Effector memory CD8-positive, alpha-beta T cell (primary cell): ENCODE data around the gene FBLIM1.

Experiments
- ATAC-seq: fragments of 150-1000 bp; cut with Tn5 transposase; replicated peaks from 2 replicates; pipeline ENCODE4 v1.10.0; 2021; ENCODE audit warnings: mild to moderate bottlenecking, moderate library complexity
- DNase-seq, 3 experiments: peaks; one replicate each; pipeline ENCODE4 v3.0.0; 2021
- H3K27ac Mint-ChIP-seq, 2 donors: one replicate each; pipeline ENCODE4 v1.8.0; 2022; ENCODE audit warnings: mild to moderate bottlenecking in 2 of 2, mixed read lengths in 2 of 2, moderate library complexity in 2 of 2
- H3K27me3 Mint-ChIP-seq, 2 donors: one replicate each; pipeline ENCODE4 v1.8.0; 2022; ENCODE audit warnings: mixed read lengths in 2 of 2
- H3K36me3 Mint-ChIP-seq: one replicate; pipeline ENCODE4 v1.8.0; 2022; ENCODE audit warnings: mild to moderate bottlenecking, moderate library complexity, mixed read lengths; ENCODE audit not compliant: insufficient read depth
- H3K4me1 Mint-ChIP-seq, 2 donors: one replicate each; pipeline ENCODE4 v1.8.0; 2022; ENCODE audit warnings: low read depth in 2 of 2, mixed read lengths in 2 of 2
- H3K4me3 Mint-ChIP-seq, 2 donors: one replicate each; pipeline ENCODE4 v1.8.0; 2022; ENCODE audit warnings: mild to moderate bottlenecking in 2 of 2, mixed read lengths in 2 of 2, moderate library complexity in 2 of 2
- H3K9me3 Mint-ChIP-seq, 2 donors: one replicate each; pipeline ENCODE4 v1.8.0; 2022; ENCODE audit warnings: mixed read lengths in 2 of 2

The FBLIM1 gene

GRCh38 chr1:15734296-15734695 lies 24.3 kb upstream of the FBLIM1 start:
- DNase-seq (no peak), ATAC-seq (no peak)
- H3K4me3 Mint-ChIP-seq = no peak overlapping the region
- H3K27ac Mint-ChIP-seq = no peak overlapping the region
- no peaks in the 10 kb centered on the region for H3K9me3 Mint-ChIP-seq
- no peaks in the 10 kb centered on the region for H3K27me3 Mint-ChIP-seq
- H3K36me3 Mint-ChIP-seq = peaks cover 33% of the 10 kb centered on the region
- H3K4me1 Mint-ChIP-seq = no peaks in the 10 kb centered on the region

DNA sequence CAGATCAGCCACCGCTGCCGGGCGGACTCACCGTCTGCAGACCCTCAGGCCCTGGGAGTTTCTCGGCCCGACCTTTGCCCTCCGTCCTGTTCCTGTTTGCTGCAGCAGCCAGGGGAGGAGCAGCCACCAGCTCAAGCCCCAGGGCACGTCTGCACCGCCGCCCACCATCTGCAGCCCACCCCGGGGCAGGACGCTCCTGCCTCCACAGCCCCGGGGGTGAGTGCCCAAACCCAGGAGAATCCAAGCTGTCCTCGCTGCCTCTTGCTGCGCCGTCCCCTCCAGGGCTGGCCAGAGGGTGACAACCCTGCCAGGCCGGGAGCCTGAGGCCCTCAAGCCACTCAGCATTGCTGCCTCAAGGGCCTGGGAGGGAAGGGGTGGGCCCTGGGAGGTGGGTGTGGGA lies 23.7 kb upstream of the FBLIM1 start:
- no peak overlapping the region for H3K4me3 Mint-ChIP-seq
- H3K27ac Mint-ChIP-seq = no peak overlapping the region
- DNase-seq (no peak), ATAC-seq (no peak)
- no peaks in the 10 kb centered on the region for H3K27me3 Mint-ChIP-seq
- H3K36me3 Mint-ChIP-seq = peaks cover 29% of the 10 kb centered on the region
- no peaks in the 10 kb centered on the region for H3K9me3 Mint-ChIP-seq
- H3K4me1 Mint-ChIP-seq = no peaks in the 10 kb centered on the region

- no peaks in the 10 kb centered on the region for H3K4me1 Mint-ChIP-seq
- H3K9me3 Mint-ChIP-seq = no peaks in the 10 kb centered on the region
- H3K27me3 Mint-ChIP-seq = no peaks in the 10 kb centered on the region
- no peak overlapping the region for H3K4me3 Mint-ChIP-seq
- ATAC-seq (no peak), DNase-seq (no peak)
- H3K36me3 Mint-ChIP-seq = peaks cover 29% of the 10 kb centered on the region
- H3K27ac Mint-ChIP-seq = no peak overlapping the region
These were observed 23.1 kb upstream of the FBLIM1 start for GRCh38 chr1:15735304-15736037.

DNA sequence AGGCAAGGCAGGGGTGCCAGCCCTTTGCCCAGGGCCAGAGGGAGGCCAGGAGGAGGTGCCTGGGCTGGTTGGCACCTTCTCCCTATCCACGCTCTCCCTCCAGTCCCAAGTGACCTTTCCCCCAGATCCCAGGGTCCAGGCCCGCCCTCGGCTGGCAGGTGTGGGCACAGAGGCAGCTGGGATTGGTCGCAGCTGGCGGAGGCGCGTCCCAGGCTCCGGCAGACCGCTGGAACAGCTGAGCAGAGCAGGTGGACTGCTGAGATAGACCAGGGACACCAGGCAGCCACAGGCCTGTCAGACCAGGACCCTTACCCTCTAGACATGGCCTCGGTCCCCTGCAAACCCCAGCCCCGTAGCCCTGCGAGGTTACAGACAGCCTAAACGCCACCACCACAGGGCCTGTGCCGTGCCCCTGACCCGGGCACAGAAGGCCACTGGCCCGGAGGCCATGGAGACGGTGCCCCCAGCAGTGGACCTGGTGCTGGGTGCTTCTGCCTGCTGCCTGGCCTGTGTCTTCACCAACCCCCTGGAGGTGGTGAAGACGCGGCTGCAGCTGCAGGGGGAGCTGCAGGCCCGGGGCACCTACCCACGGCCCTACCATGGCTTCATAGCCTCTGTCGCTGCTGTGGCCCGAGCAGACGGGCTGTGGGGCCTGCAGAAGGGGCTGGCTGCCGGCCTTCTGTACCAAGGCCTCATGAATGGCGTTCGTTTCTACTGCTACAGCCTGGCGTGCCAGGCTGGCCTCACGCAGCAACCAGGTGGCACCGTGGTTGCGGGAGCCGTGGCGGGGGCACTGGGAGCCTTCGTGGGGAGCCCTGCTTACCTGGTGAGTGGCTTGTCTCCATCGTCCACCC lies 22.3 kb upstream of the FBLIM1 start, which contains the start of gene SLC25A34:
TSS of gene SLC25A34 (plus strand) at position 221 of the 854 bp plus-strand sequence. CDS start at position 449, 228 bp downstream.
- Mint-ChIP-seq H3K4me3 (no peak within 1 kb of the TSS), H3K27me3 (peaks cover 0 to 1% of the 10 kb centered on the region in 2 donors), H3K36me3 (peaks cover 26% of the 10 kb centered on the region), H3K27ac (no peak within 1 kb of the TSS), H3K9me3 (no peaks in the 10 kb centered on the region), H3K4me1 (peaks cover 2 to 3% of the 10 kb centered on the region in 2 donors)
- ATAC-seq = no peak
- DNase-seq = no peak

- Mint-ChIP-seq H3K4me3 (no peak overlapping the region), H3K4me1 (peaks cover 5 to 7% of the 10 kb centered on the region in 2 donors), H3K27me3 (peaks cover 0 to 7% of the 10 kb centered on the region in 2 donors), H3K27ac (no peak overlapping the region), H3K9me3 (no peaks in the 10 kb centered on the region), H3K36me3 (peaks cover 28% of the 10 kb centered on the region)
- ATAC-seq (no peak), DNase-seq (no peak)
These were observed 21.7 kb upstream of the FBLIM1 start for GRCh38 chr1:15736892-15737261.

GRCh38 chr1:15737324-15738319 lies 21.0 kb upstream of the FBLIM1 start:
- H3K27me3 Mint-ChIP-seq = peaks cover 0 to 8% of the 10 kb centered on the region in 2 donors
- H3K27ac Mint-ChIP-seq = peak overlapping the region; percentile 28 to 87
- no peak overlapping the region for H3K4me3 Mint-ChIP-seq
- peaks cover 5 to 7% of the 10 kb centered on the region in 2 donors for H3K4me1 Mint-ChIP-seq
- peaks cover 24% of the 10 kb centered on the region for H3K36me3 Mint-ChIP-seq
- DNase-seq = no peak
- no peak for ATAC-seq
- H3K9me3 Mint-ChIP-seq = no peaks in the 10 kb centered on the region

DNA sequence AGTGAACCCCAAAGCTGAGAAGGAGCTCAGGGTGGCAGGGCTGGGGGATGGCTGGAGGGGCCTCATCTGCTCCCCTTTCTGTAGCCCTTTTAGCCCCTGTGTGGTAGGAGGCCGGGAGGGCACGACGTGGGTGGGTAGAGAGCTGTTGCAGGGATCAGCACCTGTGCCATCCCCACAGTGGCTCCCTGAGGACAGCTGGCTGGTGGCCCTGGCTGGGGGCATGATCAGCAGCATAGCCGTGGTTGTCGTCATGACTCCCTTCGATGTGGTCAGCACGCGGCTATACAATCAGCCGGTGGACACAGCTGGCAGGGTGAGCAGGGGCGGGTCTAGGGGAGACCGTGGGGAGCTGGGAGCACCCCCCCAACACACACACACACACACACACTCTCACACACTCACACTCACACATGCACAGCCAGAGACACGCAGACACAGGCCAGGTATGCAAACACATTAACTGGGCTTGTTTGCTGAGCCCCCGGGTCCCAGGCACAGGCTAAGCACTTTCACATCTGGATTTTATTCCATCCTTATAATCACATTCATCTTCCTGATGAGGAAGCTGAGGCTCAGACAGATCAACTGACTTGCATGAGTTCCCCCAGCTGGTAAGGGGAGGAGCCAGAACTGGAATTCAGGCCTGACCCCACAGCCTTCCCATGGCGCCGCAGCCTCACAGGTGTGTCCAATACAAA lies 20.0 kb upstream of the FBLIM1 start:
- Mint-ChIP-seq H3K4me3 (no peak overlapping the region), H3K36me3 (peaks cover 16% of the 10 kb centered on the region), H3K27me3 (peaks cover 0 to 8% of the 10 kb centered on the region in 2 donors), H3K4me1 (peaks cover 5 to 7% of the 10 kb centered on the region in 2 donors), H3K27ac (peak overlapping the region; percentile 28 to 87), H3K9me3 (no peaks in the 10 kb centered on the region)
- ATAC-seq (no peak), DNase-seq (no peak)

DNA sequence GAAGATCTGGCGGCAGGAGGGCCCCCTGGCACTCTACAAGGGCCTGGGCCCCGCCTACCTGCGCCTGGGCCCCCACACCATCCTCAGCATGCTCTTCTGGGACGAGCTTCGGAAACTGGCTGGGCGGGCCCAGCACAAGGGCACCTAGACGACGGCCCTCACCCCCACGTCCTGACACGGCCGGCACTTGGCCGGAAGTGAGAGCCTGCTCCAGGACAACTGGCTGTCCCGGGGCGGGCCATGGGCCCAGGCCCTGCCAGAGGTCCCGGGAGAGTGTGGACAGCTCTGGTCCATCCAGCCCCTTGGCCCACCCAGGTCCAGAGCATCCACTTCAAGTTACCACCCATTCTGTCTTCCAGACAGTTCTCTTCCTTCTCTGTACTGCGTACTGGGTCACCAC lies 19.3 kb upstream of the FBLIM1 start:
- ATAC-seq (no peak), DNase-seq (no peak)
- H3K27me3 Mint-ChIP-seq = peaks cover 0 to 8% of the 10 kb centered on the region in 2 donors
- no peaks in the 10 kb centered on the region for H3K9me3 Mint-ChIP-seq
- H3K4me3 Mint-ChIP-seq = no peak overlapping the region
- H3K4me1 Mint-ChIP-seq = peaks cover 5 to 7% of the 10 kb centered on the region in 2 donors
- H3K27ac Mint-ChIP-seq = peak overlapping the region in 1 of 2 donors; percentile 75
- peaks cover 14% of the 10 kb centered on the region for H3K36me3 Mint-ChIP-seq

DNA sequence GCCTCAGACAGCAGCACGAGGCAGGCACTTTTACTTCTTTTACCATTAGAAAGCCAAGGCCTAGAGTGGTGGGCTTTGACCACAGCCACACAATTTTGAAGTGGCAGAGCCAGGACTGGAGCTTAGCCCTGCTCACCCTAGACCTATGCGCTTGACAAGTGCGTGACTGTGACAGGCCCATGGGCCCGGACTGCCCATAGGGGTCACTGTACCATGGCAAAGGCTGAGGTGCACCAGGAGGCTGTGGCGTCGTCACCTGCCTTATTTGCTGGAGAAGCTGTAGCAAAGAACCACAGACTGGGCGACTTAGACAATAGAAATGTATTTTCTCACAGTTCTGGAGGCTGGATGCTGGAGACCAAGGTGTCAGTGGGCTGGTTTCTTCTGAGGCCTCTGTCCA lies 18.9 kb upstream of the FBLIM1 start:
- ATAC-seq (no peak), DNase-seq (no peak)
- H3K9me3 Mint-ChIP-seq = no peaks in the 10 kb centered on the region
- peaks cover 0 to 8% of the 10 kb centered on the region in 2 donors for H3K27me3 Mint-ChIP-seq
- H3K27ac Mint-ChIP-seq = peak overlapping the region in 1 of 2 donors; percentile 75
- H3K4me3 Mint-ChIP-seq = no peak overlapping the region
- H3K36me3 Mint-ChIP-seq = peaks cover 10% of the 10 kb centered on the region
- peaks cover 5 to 7% of the 10 kb centered on the region in 2 donors for H3K4me1 Mint-ChIP-seq

DNA sequence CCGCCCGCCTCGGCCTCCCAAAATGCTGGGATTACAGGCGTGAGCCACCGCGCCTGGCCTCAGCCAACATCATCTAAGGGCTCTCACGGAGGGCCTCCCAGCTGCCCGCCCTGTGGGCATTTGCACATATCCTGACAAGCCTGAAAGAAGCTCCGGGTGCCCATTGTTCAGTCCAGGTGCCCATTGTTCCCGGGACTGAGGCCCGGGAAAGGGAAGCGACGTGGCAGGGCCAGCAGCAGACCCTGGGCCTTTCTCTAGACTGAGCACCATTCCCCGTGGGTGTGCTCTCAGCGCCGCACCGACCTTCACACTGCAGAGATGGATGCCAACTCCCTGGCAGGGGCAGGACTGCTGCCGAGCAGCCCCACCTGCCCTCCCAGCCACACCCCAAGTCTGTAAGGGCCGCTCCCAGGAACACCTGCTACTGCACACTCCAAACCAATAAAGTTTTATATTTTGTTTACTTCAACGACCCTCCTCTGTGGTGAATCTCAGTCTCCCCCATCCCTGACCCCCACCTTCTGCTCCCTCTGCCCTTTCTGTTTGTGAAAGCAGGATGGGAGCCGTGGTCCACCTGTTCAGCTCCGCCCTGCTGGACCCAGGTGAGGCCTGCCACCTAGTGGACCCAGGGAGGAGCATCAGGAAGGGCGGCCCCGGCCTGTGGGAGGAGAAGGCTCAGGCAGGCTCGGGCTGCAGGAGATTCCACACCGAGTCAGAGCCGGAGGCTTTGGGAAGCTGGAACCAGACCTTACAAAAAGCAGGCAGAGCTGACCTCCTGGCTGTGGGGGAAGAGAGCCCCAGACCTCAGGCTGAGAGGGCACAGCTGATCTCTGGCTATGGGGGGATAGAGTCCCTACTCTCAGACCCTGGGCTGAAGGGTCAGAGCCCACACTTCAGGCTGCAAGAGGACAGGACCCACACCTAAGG lies 17.4 kb upstream of the FBLIM1 start:
- peak; percentile 88 for ATAC-seq
- Mint-ChIP-seq H3K9me3 (no peaks in the 10 kb centered on the region), H3K27me3 (peaks cover 0 to 8% of the 10 kb centered on the region in 2 donors), H3K4me1 (peaks cover 5 to 7% of the 10 kb centered on the region in 2 donors), H3K4me3 (no peak overlapping the region), H3K27ac (peak overlapping the region in 1 of 2 donors; percentile 72), H3K36me3 (peaks cover 5% of the 10 kb centered on the region)
- DNase-seq = peak; percentile 38 to 52 (median 47)

DNA sequence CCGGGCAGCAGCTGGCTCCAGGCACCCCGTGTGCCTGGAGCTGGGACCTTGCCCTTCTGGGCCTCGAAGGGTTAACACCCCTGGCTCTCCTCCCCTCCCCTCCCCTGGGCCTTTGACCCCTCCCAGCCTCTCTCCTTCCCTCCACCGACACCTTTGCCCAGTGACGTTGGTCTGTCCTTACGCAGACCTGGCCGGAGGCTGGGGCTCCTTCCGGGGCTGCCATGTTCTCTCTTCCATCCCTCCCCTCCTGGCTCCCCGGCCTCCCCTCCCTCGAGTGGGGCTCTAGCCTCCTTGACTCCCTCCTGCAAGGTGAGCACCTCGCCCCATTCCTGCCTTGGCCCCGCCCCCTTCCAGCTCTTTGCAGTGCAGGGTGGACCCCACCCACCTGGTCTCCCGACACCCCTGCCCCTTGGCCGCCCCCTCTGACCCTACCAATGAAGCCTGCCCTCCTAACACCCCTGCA lies 16.2 kb upstream of the FBLIM1 start, which contains the start of gene TMEM82:
TSS of gene TMEM82 (plus strand) at position 161 of the 463 bp plus-strand sequence. CDS start at position 222, 61 bp downstream.
- DNase-seq (no peak), ATAC-seq (no peak)
- Mint-ChIP-seq H3K27ac (peak within 1 kb of the TSS in 1 of 2 donors; percentile 72), H3K36me3 (peaks cover 3% of the 10 kb centered on the region), H3K27me3 (peaks cover 0 to 8% of the 10 kb centered on the region in 2 donors), H3K4me1 (peaks cover 5 to 7% of the 10 kb centered on the region in 2 donors), H3K9me3 (no peaks in the 10 kb centered on the region), H3K4me3 (no peak within 1 kb of the TSS)
